Stimulated activated CD8-positive, alpha-beta memory T cell treated with anti-CD3 and anti-CD28 coated beads, Interleukin-4, amount 100 ng/mL, for 4 hours (primary cell): ENCODE measurements around the gene MYADM.

ENCODE experiments used
- DNase-seq, 2 donors: peaks; one replicate each; pipeline ENCODE4 v3.0.0-alpha.2; 2020; ENCODE audit warnings: low read depth in 2 of 2, low spot score in 1 of 2

Gene MYADM

DNA sequence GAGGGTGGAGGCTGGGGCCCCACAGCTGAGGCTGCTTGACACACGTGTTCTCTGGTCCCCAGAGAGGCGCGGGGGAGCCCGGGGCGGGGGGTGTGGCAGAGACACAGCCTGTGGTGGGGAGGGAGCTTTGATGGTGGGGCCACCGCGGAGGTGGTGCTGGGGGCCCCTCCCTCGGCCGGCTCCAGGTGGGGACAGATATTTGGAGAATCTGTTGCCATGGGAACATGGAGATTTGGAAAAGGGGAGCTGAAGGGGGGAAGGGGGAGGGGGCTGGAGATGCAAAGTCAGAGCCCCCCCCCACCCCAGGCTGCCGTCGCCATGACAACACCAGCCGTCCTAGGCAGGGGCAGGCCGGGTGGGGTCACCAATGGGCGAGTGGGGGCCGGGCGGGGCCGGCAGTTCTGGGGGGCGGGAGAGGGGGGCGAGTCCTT is 15.6 kb downstream of the MYADM start:
- DNase-seq: no peak

GRCh38 chr19:53883741-53884140 is 16.1 kb downstream of the MYADM start:
- DNase-seq: no peak

DNA sequence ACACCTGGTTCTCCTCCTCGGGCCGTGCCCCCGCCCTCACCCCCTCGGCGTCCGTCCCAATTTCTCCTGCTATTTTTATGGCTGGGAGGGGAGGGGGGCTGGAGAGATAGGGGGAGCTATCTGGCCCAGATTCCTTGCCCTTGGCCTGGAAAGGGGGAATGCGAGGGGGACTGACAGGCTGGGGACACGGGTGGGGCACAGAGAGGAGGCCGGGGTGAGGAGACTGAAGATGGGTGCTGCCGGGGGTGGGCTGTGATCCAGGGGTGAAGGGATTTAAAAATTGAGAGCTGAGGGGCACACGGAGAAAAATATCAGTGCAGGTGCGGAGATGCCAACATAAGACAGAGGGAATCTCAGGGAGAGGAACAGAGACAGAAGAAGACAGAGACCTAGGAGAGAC is 16.6 kb downstream of the MYADM start:
- no peak for DNase-seq

DNA sequence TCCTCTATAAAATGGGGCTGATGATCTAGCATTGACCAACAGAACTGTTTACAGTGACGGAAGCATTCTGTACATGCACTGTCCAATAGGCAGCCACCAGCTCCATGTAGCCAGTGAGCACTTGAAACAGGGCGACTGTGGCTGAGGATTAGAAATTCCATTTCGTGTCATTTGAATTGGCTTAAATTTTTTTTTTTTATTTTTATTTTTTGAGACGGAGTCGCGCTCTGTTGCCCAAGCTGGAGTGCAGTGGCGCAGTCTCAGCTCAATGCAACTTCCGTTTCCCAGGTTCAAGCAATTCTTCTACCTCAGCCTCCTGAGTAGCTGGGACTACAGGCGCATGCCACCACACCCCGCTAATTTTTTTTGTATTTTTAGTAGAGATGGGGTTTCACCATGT is 17.4 kb downstream of the MYADM start:
- DNase-seq: no peak

GRCh38 chr19:53892301-53892980 is 24.8 kb downstream of the MYADM start:
- no peak for DNase-seq

DNA sequence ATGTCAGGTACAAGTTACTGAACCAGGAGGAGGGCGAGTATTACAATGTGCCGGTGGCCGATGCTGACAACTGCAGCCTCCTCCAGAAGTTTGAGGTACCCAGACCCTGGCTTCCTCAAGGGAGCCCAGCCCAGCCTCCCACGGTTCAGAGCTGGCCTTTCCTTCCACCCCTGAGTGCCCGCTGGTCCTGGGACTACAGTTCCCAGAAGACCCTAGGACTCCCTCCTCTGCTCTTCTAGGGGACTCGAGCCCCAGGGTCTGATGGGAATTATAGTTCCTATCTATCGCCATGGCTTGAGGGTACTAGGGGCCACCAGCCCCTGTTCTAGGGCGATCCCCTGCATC is 25.3 kb downstream of the MYADM start:
- no peak for DNase-seq

GRCh38 chr19:53894707-53895106 is 27.0 kb downstream of the MYADM start:
- DNase-seq: no peak

- DNase-seq: no peak
Observed at GRCh38 chr19:53896682-53897081, 29.0 kb downstream of the MYADM start.

DNA sequence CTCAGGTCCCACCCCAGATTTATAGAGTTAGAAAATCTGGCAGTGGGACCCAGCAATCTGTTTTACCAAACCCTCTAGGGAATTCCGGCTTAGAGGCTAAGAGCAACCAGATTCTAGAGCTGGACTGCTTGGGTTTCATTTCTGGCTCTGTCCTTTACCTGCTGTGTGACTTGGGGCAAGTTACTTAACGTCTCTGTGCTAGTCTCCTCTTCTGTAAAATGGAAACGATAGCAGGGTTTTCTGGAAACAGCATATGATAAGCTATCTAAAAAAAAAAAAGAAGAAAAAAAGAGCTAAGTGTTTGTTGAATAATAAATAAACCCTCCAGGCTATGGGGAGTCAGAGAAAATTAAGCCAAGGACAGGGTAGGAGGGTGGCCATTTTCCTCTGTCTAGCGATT is 29.8 kb downstream of the MYADM start:
- no peak for DNase-seq

GRCh38 chr19:53898166-53898565 is 30.5 kb downstream of the MYADM start:
- DNase-seq: no peak

GRCh38 chr19:53898636-53899341 is 31.1 kb downstream of the MYADM start:
- DNase-seq: no peak

- no peak for DNase-seq
Observed at GRCh38 chr19:53900191-53900860, 32.6 kb downstream of the MYADM start.

GRCh38 chr19:53903055-53903680 is 35.5 kb downstream of the MYADM start:
- no peak for DNase-seq

GRCh38 chr19:53904909-53905308 is 37.2 kb downstream of the MYADM start:
- DNase-seq: no peak

DNA sequence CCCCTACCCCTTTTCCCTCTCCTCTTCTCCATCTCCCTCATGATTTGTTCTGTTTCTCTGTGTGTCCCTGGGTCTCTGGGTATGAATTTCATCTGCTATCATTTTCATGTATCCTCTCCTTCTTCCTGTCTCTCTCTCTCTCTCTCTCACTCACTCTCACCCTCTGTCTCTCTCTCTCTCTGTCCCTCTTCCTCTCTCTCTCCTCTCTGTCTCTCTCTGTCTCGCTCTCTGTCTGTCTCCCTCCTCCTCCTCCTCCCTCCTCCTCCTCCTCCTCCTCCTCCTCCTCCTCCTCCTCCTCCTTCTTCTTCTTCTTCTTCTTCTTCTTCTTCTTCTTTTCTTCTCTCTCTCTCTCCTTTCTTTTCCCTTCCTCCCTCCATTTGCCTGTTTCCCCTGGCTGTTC is 38.1 kb downstream of the MYADM start:
- DNase-seq: no peak

DNA sequence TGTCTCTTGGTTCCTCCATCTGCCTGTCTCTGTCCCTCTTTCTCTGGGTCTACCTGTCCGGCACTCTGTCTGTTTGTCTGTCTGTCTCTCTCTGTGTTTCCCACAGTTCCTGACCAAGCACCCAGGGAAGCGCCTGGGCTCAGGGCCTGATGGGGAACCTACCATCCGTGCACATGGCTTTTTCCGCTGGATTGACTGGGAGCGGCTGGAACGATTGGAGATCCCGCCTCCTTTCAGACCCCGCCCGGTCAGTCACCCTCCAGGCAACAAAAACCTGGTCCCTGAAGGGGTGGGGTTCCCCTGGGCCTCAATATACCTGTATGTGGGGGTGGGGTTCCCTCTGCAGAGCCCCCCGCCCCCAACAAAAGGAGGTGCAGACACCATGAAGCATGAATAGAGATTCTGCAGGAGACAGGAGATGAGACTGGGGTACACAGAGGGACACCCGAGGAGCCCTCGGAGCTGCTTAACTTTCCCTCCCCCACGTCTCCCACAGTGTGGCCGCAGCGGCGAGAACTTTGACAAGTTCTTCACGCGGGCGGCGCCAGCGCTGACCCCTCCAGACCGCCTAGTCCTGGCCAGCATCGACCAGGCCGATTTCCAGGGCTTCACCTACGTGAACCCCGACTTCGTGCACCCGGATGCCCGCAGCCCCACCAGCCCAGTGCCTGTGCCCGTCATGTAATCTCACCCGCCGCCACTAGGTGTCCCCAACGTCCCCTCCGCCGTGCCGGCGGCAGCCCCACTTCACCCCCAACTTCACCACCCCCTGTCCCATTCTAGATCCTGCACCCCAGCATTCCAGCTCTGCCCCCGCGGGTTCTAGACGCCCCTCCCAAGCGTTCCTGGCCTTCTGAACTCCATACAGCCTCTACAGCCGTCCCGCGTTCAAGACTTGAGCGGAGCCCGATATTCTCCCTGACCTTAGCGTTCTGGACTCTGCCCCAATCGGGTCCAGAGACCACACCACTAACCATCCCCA is 38.8 kb downstream of the MYADM start:
- DNase-seq: peak; percentile 13 to 46

DNA sequence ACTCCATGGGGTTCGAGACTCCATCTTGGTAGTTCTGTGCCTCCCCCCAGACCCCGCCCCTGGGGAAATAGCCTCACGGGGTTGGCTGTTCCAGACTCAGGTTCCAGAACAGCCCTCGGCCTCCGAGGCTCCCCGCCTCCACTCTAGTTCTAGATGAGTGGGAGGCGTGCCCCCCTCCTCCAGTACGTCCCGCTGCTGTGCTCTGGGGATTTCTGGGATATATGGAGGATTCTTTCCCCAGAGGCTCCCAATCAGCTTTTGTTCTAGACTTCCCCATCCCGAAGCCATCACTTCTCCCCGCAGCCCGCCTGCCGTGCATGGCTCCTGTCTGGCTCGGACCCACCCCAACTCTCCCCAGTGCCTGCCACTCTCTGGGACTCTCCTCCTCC is 39.5 kb downstream of the MYADM start:
- no peak for DNase-seq

DNA sequence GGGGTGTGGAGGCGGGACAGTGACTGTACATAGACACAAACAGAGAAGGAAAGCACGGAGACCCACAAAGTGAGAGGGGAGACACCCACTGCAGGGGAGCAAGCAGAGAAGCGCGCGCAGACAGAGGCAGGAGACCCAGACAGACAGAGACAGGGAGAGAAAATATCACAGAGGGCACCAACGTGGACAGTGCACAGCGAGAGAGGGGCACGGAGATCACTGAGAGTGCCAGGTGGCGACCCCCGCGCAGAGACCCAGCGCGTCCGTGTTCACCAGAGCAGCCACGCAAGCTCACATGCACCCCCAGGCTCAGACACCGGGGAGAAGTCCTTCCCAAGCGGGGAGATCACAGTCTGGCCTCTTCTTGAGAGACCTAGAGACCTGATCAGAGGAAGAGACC is 40.0 kb downstream of the MYADM start:
- no peak for DNase-seq

- DNase-seq: no peak
Observed at GRCh38 chr19:53908106-53908934, 40.6 kb downstream of the MYADM start.

- DNase-seq: no peak
Observed at GRCh38 chr19:53908935-53909415, 41.3 kb downstream of the MYADM start, which contains the start of gene CACNG7. TSS of gene CACNG7 (plus strand) at chr19:53909278. CDS start at chr19:53912832, 3,554 bp downstream.
